PC-3 (cell line): ENCODE results near the gene DDIAS.

Experiments
- CTCF ChIP-seq: fragments of 300-600 bp; sonication (generic); conservative IDR thresholded peaks from 2 replicates; pipeline ENCODE4 v1.5.1; 2017; ENCODE audit warnings: antibody characterized with exemption, low read depth, mild to moderate bottlenecking, low read length
- EZH2phosphoT487 ChIP-seq: fragments of 300-600 bp; sonication (generic); IDR thresholded peaks from 2 replicates; pipeline ENCODE4 v1.6.1; 2018; ENCODE audit warnings: mild to moderate bottlenecking, antibody characterized with exemption, low read length, borderline replicate concordance

- TF ChIP-seq EZH2phosphoT487 (no peak), CTCF (no peak)
These were observed 1.3 kb downstream of the DDIAS start for GRCh38 chr11:82902880-82903279.
